Measurements from ENCODE around the gene IPCEF1. TPM values are rescaled to one million over a fixed set of nuclear protein-coding genes. Genes with fewer than 3 reads are reported as not detected.

The IPCEF1 gene
- polyA plus RNA-seq, 1 donor (not counting 4 experiments of a cell fraction or from before 2014, with no cell fraction given) = 0.21 TPM

- peak; percentile 72 for FAIRE-seq
- H3K4me1 ChIP-seq (ENCODE audit: control insufficient read depth, extremely low read depth, insufficient read depth, low read length) = peaks cover 15% of the 10 kb centered on the region
- TF ChIP-seq CTCF (optimal IDR thresholded peaks at IDR 0.05 in 1 of 3, IDR thresholded peaks at IDR 0.05 in 1 of 3, conservative IDR thresholded peaks at IDR 0.05 in 1 of 3; ENCODE audit: extremely low read depth in 1 of 3, insufficient read depth in 2 of 3, low read length in 3 of 3) = no peak
- no peak for TF ChIP-seq EZH2 (IDR thresholded peaks at IDR 0.05; ENCODE audit: low read length)
- H3K4me3 ChIP-seq (ENCODE audit: control insufficient read depth in 2 of 3, extremely low read depth in 1 of 3, insufficient read depth in 2 of 3, low read depth in 1 of 3, low read length in 3 of 3) = no peak overlapping the region
- no peak overlapping the region for H3K27ac ChIP-seq (ENCODE audit: control insufficient read depth, insufficient read depth, low read length)
- no peaks in the 10 kb centered on the region for H3K9me3 ChIP-seq (ENCODE audit: control insufficient read depth, low read depth, low read length)
- dilution Hi-C loops (cut with MboI; ENCODE audit: extremely low pct_ligation_motif_present, low sequenced_read_pairs) = loop anchor here (25.0 kb wide), 1 partner anchor 180 kb away; no protein-coding TSS in a partner anchor
- no peaks in the 10 kb centered on the region for H3K79me2 ChIP-seq (ENCODE audit: control insufficient read depth, insufficient read depth, low read length)
- no peaks in the 10 kb centered on the region for H4K20me1 ChIP-seq (ENCODE audit: control insufficient read depth, extremely low read depth, insufficient read depth, low read length)
- H3K27me3 ChIP-seq (ENCODE audit: control insufficient read depth, extremely low read depth, insufficient read depth, low read length) = no peaks in the 10 kb centered on the region
- no peaks in the 10 kb centered on the region for H3K9me1 ChIP-seq (ENCODE audit: control insufficient read depth, extremely low read depth, insufficient read depth, low read length)
- no peak overlapping the region for H3K4me2 ChIP-seq (ENCODE audit: control insufficient read depth, extremely low read depth, insufficient read depth, low read depth, low read length)
- no peak overlapping the region for H2AFZ ChIP-seq (ENCODE audit: control insufficient read depth, low read length)
- DNase-seq (ENCODE audit: low read depth, low spot score) = peak; percentile 11
- H3K36me3 ChIP-seq (ENCODE audit: control insufficient read depth in 2 of 2, extremely low read depth in 1 of 2, insufficient read depth in 2 of 2, low read length in 2 of 2) = no peaks in the 10 kb centered on the region
- no peak overlapping the region for H3K9ac ChIP-seq (ENCODE audit: control insufficient read depth, extremely low read depth, insufficient read depth, low read length)
Observed at GRCh38 chr6:154341871-154342270, 14.7 kb downstream of the IPCEF1 start.

- Histone ChIP-seq H3K27me3 (ENCODE audit: control insufficient read depth, extremely low read depth, insufficient read depth, low read length) (no peaks in the 10 kb centered on the region), H3K9ac (ENCODE audit: control insufficient read depth, extremely low read depth, insufficient read depth, low read length) (no peak overlapping the region), H3K79me2 (ENCODE audit: control insufficient read depth, insufficient read depth, low read length) (no peaks in the 10 kb centered on the region), H3K9me1 (ENCODE audit: control insufficient read depth, extremely low read depth, insufficient read depth, low read length) (no peaks in the 10 kb centered on the region), H3K36me3 (ENCODE audit: control insufficient read depth in 2 of 2, extremely low read depth in 1 of 2, insufficient read depth in 2 of 2, low read length in 2 of 2) (no peaks in the 10 kb centered on the region), H4K20me1 (ENCODE audit: control insufficient read depth, extremely low read depth, insufficient read depth, low read length) (no peaks in the 10 kb centered on the region), H3K4me2 (ENCODE audit: control insufficient read depth, extremely low read depth, insufficient read depth, low read depth, low read length) (no peak overlapping the region), H3K4me1 (ENCODE audit: control insufficient read depth, extremely low read depth, insufficient read depth, low read length) (peaks cover 15% of the 10 kb centered on the region), H3K27ac (ENCODE audit: control insufficient read depth, insufficient read depth, low read length) (no peak overlapping the region), H2AFZ (ENCODE audit: control insufficient read depth, low read length) (no peak overlapping the region), H3K9me3 (ENCODE audit: control insufficient read depth, low read depth, low read length) (no peaks in the 10 kb centered on the region), H3K4me3 (ENCODE audit: control insufficient read depth in 2 of 3, extremely low read depth in 1 of 3, insufficient read depth in 2 of 3, low read depth in 1 of 3, low read length in 3 of 3) (no peak overlapping the region)
- FAIRE-seq (no peak), DNase-seq (ENCODE audit: low read depth, low spot score) (no peak)
- dilution Hi-C loops (cut with MboI; ENCODE audit: extremely low pct_ligation_motif_present, low sequenced_read_pairs) = loop anchor here (25.0 kb wide), 1 partner anchor 179 kb away; no protein-coding TSS in a partner anchor
- TF ChIP-seq CTCF (optimal IDR thresholded peaks at IDR 0.05 in 1 of 3, IDR thresholded peaks at IDR 0.05 in 1 of 3, conservative IDR thresholded peaks at IDR 0.05 in 1 of 3; ENCODE audit: extremely low read depth in 1 of 3, insufficient read depth in 2 of 3, low read length in 3 of 3) = no peak
- TF ChIP-seq EZH2 (IDR thresholded peaks at IDR 0.05; ENCODE audit: low read length) = no peak
Observed at GRCh38 chr6:154341336-154341735, 15.3 kb downstream of the IPCEF1 start.

Data from keratinocyte (primary cell).